ENCODE measurements around the gene CASKIN1. TPM values are rescaled to one million over a fixed set of nuclear protein-coding genes. Genes with fewer than 3 reads are reported as not detected.

The CASKIN1 gene
- total RNA-seq, 3 donors from 2014 or later (not counting 1 experiment from before 2014, with no cell fraction given): not detected

GRCh38 chr16:2160915-2161551 lies 35.4 kb downstream of the CASKIN1 start:
- peaks cover 34% of the 10 kb centered on the region for H3K4me1 ChIP-seq (ENCODE audit: control insufficient read depth, insufficient read depth, low read length)
- no peak for DNase-seq
- Mint-ChIP-seq H3K4me1 (peaks cover 14 to 35% of the 10 kb centered on the region in 2 donors), H3K27me3 (ENCODE audit: low read depth in 2 of 2) (no peaks in the 10 kb centered on the region), H3K36me3 (no peaks in the 10 kb centered on the region), H3K27ac (no peak overlapping the region), H3K4me3 (no peak overlapping the region), H3K9me3 (no peaks in the 10 kb centered on the region)
- no peak overlapping the region for H3K4me3 ChIP-seq (ENCODE audit: low read length)
- no peak for ATAC-seq
- H3K27me3 ChIP-seq (ENCODE audit: control insufficient read depth, insufficient read depth, low read length): no peaks in the 10 kb centered on the region
- peaks cover 2% of the 10 kb centered on the region for H3K36me3 ChIP-seq (ENCODE audit: control insufficient read depth, insufficient read depth, low read length)
- intact Hi-C loops (cut with micrococcal nuclease): no loop called here
- WGBS (ENCODE audit: insufficient coverage): 85% methylated on average over 19 of the region's 20 CpGs
- TF ChIP-seq CTCF (IDR thresholded peaks at IDR 0.05): no peak
- H3K9me3 ChIP-seq (ENCODE audit: control insufficient read depth, insufficient read depth, low read length): no peaks in the 10 kb centered on the region
- no peak overlapping the region for H3K27ac ChIP-seq (ENCODE audit: low read length)

GRCh38 chr16:2159175-2159838 lies 37.1 kb downstream of the CASKIN1 start:
- H3K27me3 Mint-ChIP-seq (ENCODE audit: low read depth in 2 of 2): no peaks in the 10 kb centered on the region
- H3K4me3 ChIP-seq (ENCODE audit: low read length): no peak overlapping the region
- no peaks in the 10 kb centered on the region for H3K9me3 ChIP-seq (ENCODE audit: control insufficient read depth, insufficient read depth, low read length)
- H3K27ac Mint-ChIP-seq: no peak overlapping the region
- H3K27ac ChIP-seq (ENCODE audit: low read length): no peak overlapping the region
- WGBS (ENCODE audit: insufficient coverage): 94% methylated on average over 24 of the region's 24 CpGs
- no peak overlapping the region for H3K4me3 Mint-ChIP-seq
- TF ChIP-seq CTCF (IDR thresholded peaks at IDR 0.05): no peak
- peaks cover 29 to 50% of the 10 kb centered on the region in 2 donors for H3K4me1 Mint-ChIP-seq
- DNase-seq (no peak), ATAC-seq (no peak)
- H3K4me1 ChIP-seq (ENCODE audit: control insufficient read depth, insufficient read depth, low read length): peaks cover 44% of the 10 kb centered on the region
- no peaks in the 10 kb centered on the region for H3K36me3 Mint-ChIP-seq
- no peaks in the 10 kb centered on the region for H3K9me3 Mint-ChIP-seq
- H3K27me3 ChIP-seq (ENCODE audit: control insufficient read depth, insufficient read depth, low read length): no peaks in the 10 kb centered on the region
- H3K36me3 ChIP-seq (ENCODE audit: control insufficient read depth, insufficient read depth, low read length): no peaks in the 10 kb centered on the region
- intact Hi-C loops (cut with micrococcal nuclease): loop anchor here (10.0 kb wide), 1 partner anchor 55 kb away; the partner anchor contains the start of genes BRICD5 and PGP

GRCh38 chr16:2158262-2158638 lies 38.2 kb downstream of the CASKIN1 start:
- no peaks in the 10 kb centered on the region for H3K9me3 Mint-ChIP-seq
- Histone ChIP-seq H3K27me3 (ENCODE audit: control insufficient read depth, insufficient read depth, low read length) (no peaks in the 10 kb centered on the region), H3K4me1 (ENCODE audit: control insufficient read depth, insufficient read depth, low read length) (peaks cover 54% of the 10 kb centered on the region), H3K27ac (ENCODE audit: low read length) (no peak overlapping the region), H3K4me3 (ENCODE audit: low read length) (no peak overlapping the region), H3K9me3 (ENCODE audit: control insufficient read depth, insufficient read depth, low read length) (no peaks in the 10 kb centered on the region), H3K36me3 (ENCODE audit: control insufficient read depth, insufficient read depth, low read length) (no peaks in the 10 kb centered on the region)
- DNase-seq (no peak), ATAC-seq (no peak)
- H3K4me1 Mint-ChIP-seq: peaks cover 30 to 56% of the 10 kb centered on the region in 2 donors
- H3K27ac Mint-ChIP-seq: no peak overlapping the region
- WGBS (ENCODE audit: insufficient coverage): 96% methylated on average over 15 of the region's 15 CpGs
- TF ChIP-seq CTCF (IDR thresholded peaks at IDR 0.05): no peak
- H3K36me3 Mint-ChIP-seq: no peaks in the 10 kb centered on the region
- peak overlapping the region; percentile 13 for H3K4me3 Mint-ChIP-seq
- intact Hi-C loops (cut with micrococcal nuclease): loop anchor here (10.0 kb wide), 1 partner anchor 57 kb away; the partner anchor contains the start of genes BRICD5 and PGP
- H3K27me3 Mint-ChIP-seq (ENCODE audit: low read depth in 2 of 2): no peaks in the 10 kb centered on the region

All from natural killer cell (primary cell).